Panc1 (cell line): ENCODE measurements around the gene RELT.
"Not testable (repeated sequence)": the region's sequence is repeated elsewhere in the genome, so short reads cannot be mapped to it uniquely, and the experiment has no call there.

ENCODE experiments used
- POLR2AphosphoS5 ChIP-seq: IDR thresholded peaks from 2 replicates; pipeline ENCODE4 v1.6.1; 2012; ENCODE audit warnings: mild to moderate bottlenecking, low read depth, low read length, moderate library complexity
- SIN3A ChIP-seq: IDR thresholded peaks from 2 replicates; pipeline ENCODE4 v1.6.1; 2012; ENCODE audit warnings: low read depth, mild to moderate bottlenecking, low read length, moderate library complexity, borderline replicate concordance; ENCODE audit not compliant: insufficient read depth
- TCF7L2 ChIP-seq: IDR thresholded peaks from 2 replicates; pipeline ENCODE4 v1.6.1; 2011; ENCODE audit warnings: mild to moderate bottlenecking, low read depth, low read length, inconsistent platforms
- TF ChIP-seq, protein P1 (sequence below): fragments of 450-650 bp; IDR thresholded peaks from 2 replicates; pipeline ENCODE4 v1.5.1; 2017; ENCODE audit warnings: mild to moderate bottlenecking
- TF ChIP-seq, protein P2 (sequence below), 2 experiments: IDR thresholded peaks; 2 replicates each; pipeline ENCODE4 v1.6.1; 2011 to 2012; ENCODE audit warnings: low read depth in 2 of 2, control low read depth in 1 of 2, low read length in 1 of 2, mild to moderate bottlenecking in 1 of 2, moderate library complexity in 1 of 2; ENCODE audit not compliant: insufficient read depth in 1 of 2

GRCh38 chr11:73436859-73437258 is 60.7 kb downstream of the RELT start:
- TF ChIP-seq, protein P1, sequence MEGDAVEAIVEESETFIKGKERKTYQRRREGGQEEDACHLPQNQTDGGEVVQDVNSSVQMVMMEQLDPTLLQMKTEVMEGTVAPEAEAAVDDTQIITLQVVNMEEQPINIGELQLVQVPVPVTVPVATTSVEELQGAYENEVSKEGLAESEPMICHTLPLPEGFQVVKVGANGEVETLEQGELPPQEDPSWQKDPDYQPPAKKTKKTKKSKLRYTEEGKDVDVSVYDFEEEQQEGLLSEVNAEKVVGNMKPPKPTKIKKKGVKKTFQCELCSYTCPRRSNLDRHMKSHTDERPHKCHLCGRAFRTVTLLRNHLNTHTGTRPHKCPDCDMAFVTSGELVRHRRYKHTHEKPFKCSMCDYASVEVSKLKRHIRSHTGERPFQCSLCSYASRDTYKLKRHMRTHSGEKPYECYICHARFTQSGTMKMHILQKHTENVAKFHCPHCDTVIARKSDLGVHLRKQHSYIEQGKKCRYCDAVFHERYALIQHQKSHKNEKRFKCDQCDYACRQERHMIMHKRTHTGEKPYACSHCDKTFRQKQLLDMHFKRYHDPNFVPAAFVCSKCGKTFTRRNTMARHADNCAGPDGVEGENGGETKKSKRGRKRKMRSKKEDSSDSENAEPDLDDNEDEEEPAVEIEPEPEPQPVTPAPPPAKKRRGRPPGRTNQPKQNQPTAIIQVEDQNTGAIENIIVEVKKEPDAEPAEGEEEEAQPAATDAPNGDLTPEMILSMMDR: not testable (repeated sequence)
- TF ChIP-seq SIN3A, POLR2AphosphoS5, TCF7L2: not testable (repeated sequence)
- TF ChIP-seq, protein P2, sequence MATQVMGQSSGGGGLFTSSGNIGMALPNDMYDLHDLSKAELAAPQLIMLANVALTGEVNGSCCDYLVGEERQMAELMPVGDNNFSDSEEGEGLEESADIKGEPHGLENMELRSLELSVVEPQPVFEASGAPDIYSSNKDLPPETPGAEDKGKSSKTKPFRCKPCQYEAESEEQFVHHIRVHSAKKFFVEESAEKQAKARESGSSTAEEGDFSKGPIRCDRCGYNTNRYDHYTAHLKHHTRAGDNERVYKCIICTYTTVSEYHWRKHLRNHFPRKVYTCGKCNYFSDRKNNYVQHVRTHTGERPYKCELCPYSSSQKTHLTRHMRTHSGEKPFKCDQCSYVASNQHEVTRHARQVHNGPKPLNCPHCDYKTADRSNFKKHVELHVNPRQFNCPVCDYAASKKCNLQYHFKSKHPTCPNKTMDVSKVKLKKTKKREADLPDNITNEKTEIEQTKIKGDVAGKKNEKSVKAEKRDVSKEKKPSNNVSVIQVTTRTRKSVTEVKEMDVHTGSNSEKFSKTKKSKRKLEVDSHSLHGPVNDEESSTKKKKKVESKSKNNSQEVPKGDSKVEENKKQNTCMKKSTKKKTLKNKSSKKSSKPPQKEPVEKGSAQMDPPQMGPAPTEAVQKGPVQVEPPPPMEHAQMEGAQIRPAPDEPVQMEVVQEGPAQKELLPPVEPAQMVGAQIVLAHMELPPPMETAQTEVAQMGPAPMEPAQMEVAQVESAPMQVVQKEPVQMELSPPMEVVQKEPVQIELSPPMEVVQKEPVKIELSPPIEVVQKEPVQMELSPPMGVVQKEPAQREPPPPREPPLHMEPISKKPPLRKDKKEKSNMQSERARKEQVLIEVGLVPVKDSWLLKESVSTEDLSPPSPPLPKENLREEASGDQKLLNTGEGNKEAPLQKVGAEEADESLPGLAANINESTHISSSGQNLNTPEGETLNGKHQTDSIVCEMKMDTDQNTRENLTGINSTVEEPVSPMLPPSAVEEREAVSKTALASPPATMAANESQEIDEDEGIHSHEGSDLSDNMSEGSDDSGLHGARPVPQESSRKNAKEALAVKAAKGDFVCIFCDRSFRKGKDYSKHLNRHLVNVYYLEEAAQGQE (IDR thresholded peaks at IDR 0.05; ENCODE audit: insufficient read depth in 1 of 2, low read depth in 2 of 2, low read length in 1 of 2): not testable (repeated sequence)
